ENCODE results near the gene CAMK1D. TPM values are rescaled to one million over a fixed set of nuclear protein-coding genes. Genes with fewer than 3 reads are reported as not detected.
A peak's percentile ranks its signal among the peaks of the same experiment; 100 is the strongest.
"Not testable (repeated sequence)": the region's sequence is repeated elsewhere in the genome, so short reads cannot be mapped to it uniquely, and the experiment has no call there.

The CAMK1D gene
- total RNA-seq, 3 donors from 2014 or later (not counting 1 experiment from before 2014, with no cell fraction given) = 44.2 to 56.4 (median 49.7) TPM

DNA sequence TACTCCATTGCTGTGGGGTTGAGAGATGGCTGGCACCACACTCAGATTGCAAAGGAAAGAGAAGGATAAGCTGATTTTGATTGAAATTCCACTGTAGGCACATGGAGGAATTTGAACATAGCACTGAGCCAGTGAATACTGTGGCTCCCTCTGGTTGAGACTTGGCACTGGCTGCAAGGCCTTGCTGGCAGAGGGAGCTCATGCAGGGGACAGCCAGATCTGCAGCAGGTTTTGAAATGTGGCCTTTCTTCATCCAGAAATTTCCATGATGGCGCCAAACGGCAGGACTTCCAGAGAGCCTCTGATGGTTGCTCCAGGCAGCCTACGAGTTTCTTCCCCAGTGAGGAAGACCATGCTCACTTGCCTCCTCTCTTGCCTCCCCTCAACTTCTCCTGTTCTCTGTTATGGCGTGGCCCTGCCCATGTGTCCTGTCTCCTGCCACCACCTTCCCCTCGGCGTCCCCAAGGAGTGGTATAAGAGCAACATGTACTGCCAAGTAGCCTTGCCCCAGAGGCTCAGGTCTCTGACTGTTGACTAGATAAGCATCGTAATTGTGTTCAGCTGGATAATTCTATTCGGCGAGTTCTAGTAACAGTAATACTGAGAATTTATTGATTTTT is 386.6 kb downstream of the CAMK1D start:
- H3K36me3 Mint-ChIP-seq = no peaks in the 10 kb centered on the region
- Histone ChIP-seq H3K27me3 (ENCODE audit: control insufficient read depth, insufficient read depth, low read length) (no peaks in the 10 kb centered on the region), H3K9me3 (ENCODE audit: control insufficient read depth, insufficient read depth, low read length) (no peaks in the 10 kb centered on the region), H3K4me3 (ENCODE audit: low read length) (no peak overlapping the region), H3K27ac (ENCODE audit: low read length) (no peak overlapping the region), H3K4me1 (ENCODE audit: control insufficient read depth, insufficient read depth, low read length) (no peaks in the 10 kb centered on the region), H3K36me3 (ENCODE audit: control insufficient read depth, insufficient read depth, low read length) (no peaks in the 10 kb centered on the region)
- DNase-seq (no peak), ATAC-seq (no peak)
- TF ChIP-seq, protein P1, sequence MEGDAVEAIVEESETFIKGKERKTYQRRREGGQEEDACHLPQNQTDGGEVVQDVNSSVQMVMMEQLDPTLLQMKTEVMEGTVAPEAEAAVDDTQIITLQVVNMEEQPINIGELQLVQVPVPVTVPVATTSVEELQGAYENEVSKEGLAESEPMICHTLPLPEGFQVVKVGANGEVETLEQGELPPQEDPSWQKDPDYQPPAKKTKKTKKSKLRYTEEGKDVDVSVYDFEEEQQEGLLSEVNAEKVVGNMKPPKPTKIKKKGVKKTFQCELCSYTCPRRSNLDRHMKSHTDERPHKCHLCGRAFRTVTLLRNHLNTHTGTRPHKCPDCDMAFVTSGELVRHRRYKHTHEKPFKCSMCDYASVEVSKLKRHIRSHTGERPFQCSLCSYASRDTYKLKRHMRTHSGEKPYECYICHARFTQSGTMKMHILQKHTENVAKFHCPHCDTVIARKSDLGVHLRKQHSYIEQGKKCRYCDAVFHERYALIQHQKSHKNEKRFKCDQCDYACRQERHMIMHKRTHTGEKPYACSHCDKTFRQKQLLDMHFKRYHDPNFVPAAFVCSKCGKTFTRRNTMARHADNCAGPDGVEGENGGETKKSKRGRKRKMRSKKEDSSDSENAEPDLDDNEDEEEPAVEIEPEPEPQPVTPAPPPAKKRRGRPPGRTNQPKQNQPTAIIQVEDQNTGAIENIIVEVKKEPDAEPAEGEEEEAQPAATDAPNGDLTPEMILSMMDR (IDR thresholded peaks at IDR 0.05) = no peak
- intact Hi-C loops (cut with micrococcal nuclease) = no loop called here
- no peaks in the 10 kb centered on the region for H3K9me3 Mint-ChIP-seq
- peaks cover 0 to 8% of the 10 kb centered on the region in 2 donors for H3K4me1 Mint-ChIP-seq
- 91% methylated on average over 7 of the region's 9 CpGs for WGBS (ENCODE audit: insufficient coverage)
- no peaks in the 10 kb centered on the region for H3K27me3 Mint-ChIP-seq (ENCODE audit: low read depth in 2 of 2)
- H3K4me3 Mint-ChIP-seq = no peak overlapping the region
- H3K27ac Mint-ChIP-seq = no peak overlapping the region

- Mint-ChIP-seq H3K36me3 (no peaks in the 10 kb centered on the region), H3K27ac (no peak overlapping the region), H3K4me1 (peaks cover 0 to 22% of the 10 kb centered on the region in 2 donors), H3K27me3 (ENCODE audit: low read depth in 2 of 2) (no peaks in the 10 kb centered on the region), H3K4me3 (no peak overlapping the region), H3K9me3 (no peaks in the 10 kb centered on the region)
- WGBS (ENCODE audit: insufficient coverage) = 90% methylated on average over 3 of the region's 3 CpGs
- TF ChIP-seq, protein P1 (IDR thresholded peaks at IDR 0.05) = no peak
- H3K27ac ChIP-seq (ENCODE audit: low read length) = no peak overlapping the region
- intact Hi-C loops (cut with micrococcal nuclease) = no loop called here
- H3K9me3 ChIP-seq (ENCODE audit: control insufficient read depth, insufficient read depth, low read length) = no peaks in the 10 kb centered on the region
- ATAC-seq (no peak), DNase-seq (no peak)
- peaks cover 3% of the 10 kb centered on the region for H3K4me1 ChIP-seq (ENCODE audit: control insufficient read depth, insufficient read depth, low read length)
- no peaks in the 10 kb centered on the region for H3K36me3 ChIP-seq (ENCODE audit: control insufficient read depth, insufficient read depth, low read length)
- H3K27me3 ChIP-seq (ENCODE audit: control insufficient read depth, insufficient read depth, low read length) = no peaks in the 10 kb centered on the region
- H3K4me3 ChIP-seq (ENCODE audit: low read length) = no peak overlapping the region
These were observed 391.5 kb downstream of the CAMK1D start for GRCh38 chr10:12740813-12741212.

DNA sequence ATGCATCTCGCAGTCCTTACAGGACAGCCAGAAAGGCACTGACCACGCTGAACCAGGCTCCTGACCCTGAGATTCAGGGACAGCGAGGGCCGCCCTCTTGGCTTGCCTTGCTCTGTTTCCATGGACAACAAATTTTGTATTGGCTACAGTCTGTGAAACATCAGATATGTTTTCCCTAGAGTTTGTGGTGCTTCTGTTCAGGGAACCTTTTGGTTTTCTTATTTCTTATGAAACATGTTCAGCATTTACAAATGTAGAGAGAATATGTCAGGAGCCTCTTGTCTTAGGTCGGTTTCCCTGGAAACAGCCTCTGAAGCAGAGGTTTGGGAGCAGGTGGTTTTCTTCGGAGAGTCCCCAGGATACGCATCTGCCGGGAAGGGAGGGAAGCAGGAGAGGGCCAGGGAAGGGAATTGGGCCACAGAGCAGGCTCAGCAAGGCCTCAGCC is 392.0 kb downstream of the CAMK1D start:
- Mint-ChIP-seq H3K27ac (no peak overlapping the region), H3K27me3 (ENCODE audit: low read depth in 2 of 2) (no peaks in the 10 kb centered on the region), H3K36me3 (no peaks in the 10 kb centered on the region), H3K4me3 (no peak overlapping the region), H3K9me3 (no peaks in the 10 kb centered on the region), H3K4me1 (peaks cover 2 to 24% of the 10 kb centered on the region in 2 donors)
- Histone ChIP-seq H3K36me3 (ENCODE audit: control insufficient read depth, insufficient read depth, low read length) (no peaks in the 10 kb centered on the region), H3K9me3 (ENCODE audit: control insufficient read depth, insufficient read depth, low read length) (no peaks in the 10 kb centered on the region), H3K4me1 (ENCODE audit: control insufficient read depth, insufficient read depth, low read length) (peaks cover 3% of the 10 kb centered on the region), H3K27ac (ENCODE audit: low read length) (peak overlapping the region; percentile 53), H3K4me3 (ENCODE audit: low read length) (no peak overlapping the region), H3K27me3 (ENCODE audit: control insufficient read depth, insufficient read depth, low read length) (no peaks in the 10 kb centered on the region)
- no peak for ATAC-seq
- 97% methylated on average over 8 of the region's 8 CpGs for WGBS (ENCODE audit: insufficient coverage)
- TF ChIP-seq, protein P1 (IDR thresholded peaks at IDR 0.05) = no peak
- intact Hi-C loops (cut with micrococcal nuclease) = no loop called here
- no peak for DNase-seq

DNA sequence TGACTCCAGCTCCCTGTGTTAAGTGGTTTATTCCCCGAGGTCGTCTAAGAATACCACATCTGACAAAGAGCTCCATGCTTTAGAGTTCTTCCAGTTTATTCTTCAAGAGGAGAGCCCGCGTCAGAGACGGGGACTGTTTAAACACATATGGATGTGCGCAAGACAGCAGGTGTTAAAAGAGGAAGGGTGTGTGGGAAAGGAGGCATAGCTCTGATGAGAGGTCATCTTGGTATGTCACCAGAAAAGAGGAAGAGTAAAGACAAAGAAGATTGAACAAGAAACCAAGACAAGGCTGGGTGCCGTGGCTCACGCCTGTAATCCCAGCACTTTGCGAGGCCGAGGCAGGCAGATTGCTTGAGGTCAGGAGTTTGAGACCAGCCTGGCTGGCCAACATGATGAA is 393.4 kb downstream of the CAMK1D start:
- H3K4me3 Mint-ChIP-seq = no peak overlapping the region
- H3K36me3 Mint-ChIP-seq = no peaks in the 10 kb centered on the region
- no peaks in the 10 kb centered on the region for H3K36me3 ChIP-seq (ENCODE audit: control insufficient read depth, insufficient read depth, low read length)
- peaks cover 3% of the 10 kb centered on the region for H3K4me1 ChIP-seq (ENCODE audit: control insufficient read depth, insufficient read depth, low read length)
- 57% methylated on average over 10 of the region's 10 CpGs for WGBS (ENCODE audit: insufficient coverage)
- H3K27ac ChIP-seq (ENCODE audit: low read length) = peak overlapping the region; percentile 53
- H3K9me3 ChIP-seq (ENCODE audit: control insufficient read depth, insufficient read depth, low read length) = no peaks in the 10 kb centered on the region
- H3K9me3 Mint-ChIP-seq = no peaks in the 10 kb centered on the region
- peaks cover 6 to 20% of the 10 kb centered on the region in 2 donors for H3K4me1 Mint-ChIP-seq
- no peak overlapping the region for H3K4me3 ChIP-seq (ENCODE audit: low read length)
- H3K27ac Mint-ChIP-seq = no peak overlapping the region
- intact Hi-C loops (cut with micrococcal nuclease) = no loop called here
- ATAC-seq = no peak
- TF ChIP-seq, protein P1 (IDR thresholded peaks at IDR 0.05) = no peak
- no peaks in the 10 kb centered on the region for H3K27me3 ChIP-seq (ENCODE audit: control insufficient read depth, insufficient read depth, low read length)
- no peak for DNase-seq
- H3K27me3 Mint-ChIP-seq (ENCODE audit: low read depth in 2 of 2) = no peaks in the 10 kb centered on the region

DNA sequence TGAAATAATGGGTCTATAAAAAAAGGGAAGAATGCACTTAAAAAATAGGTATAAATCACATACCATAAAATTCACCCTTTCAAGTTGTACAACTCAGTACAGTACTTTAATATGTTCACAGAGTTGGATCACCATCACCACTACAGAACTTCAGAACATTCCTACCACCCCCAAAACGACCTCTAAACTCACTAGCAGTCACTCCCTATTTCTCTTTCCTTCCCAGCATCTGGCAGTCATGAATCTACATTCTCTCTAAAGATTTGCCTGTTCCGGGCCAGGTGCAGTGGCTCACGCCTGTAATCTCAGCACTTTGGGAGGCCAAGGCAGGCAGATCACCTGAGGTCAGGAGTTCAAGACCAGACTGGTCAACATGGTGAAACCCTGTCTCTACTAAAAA is 394.1 kb downstream of the CAMK1D start:
- DNase-seq; H3K36me3 Mint-ChIP-seq; ATAC-seq; H3K27me3 ChIP-seq (ENCODE audit: control insufficient read depth, insufficient read depth, low read length); H3K9me3 ChIP-seq (ENCODE audit: control insufficient read depth, insufficient read depth, low read length); H3K27me3 Mint-ChIP-seq (ENCODE audit: low read depth in 2 of 2); H3K4me1 ChIP-seq (ENCODE audit: control insufficient read depth, insufficient read depth, low read length); H3K9me3 Mint-ChIP-seq; H3K4me3 Mint-ChIP-seq; H3K4me3 ChIP-seq (ENCODE audit: low read length); H3K27ac ChIP-seq (ENCODE audit: low read length); intact Hi-C loops (cut with micrococcal nuclease); H3K36me3 ChIP-seq (ENCODE audit: control insufficient read depth, insufficient read depth, low read length); H3K27ac Mint-ChIP-seq: not testable (repeated sequence)
- WGBS (ENCODE audit: insufficient coverage) = 90% methylated on average over 3 of the region's 3 CpGs
- peaks cover 6 to 23% of the 10 kb centered on the region in 2 donors for H3K4me1 Mint-ChIP-seq
